Dedifferentiated amniotic fluid mesenchymal stem cell (primary cell): ENCODE data around the gene LTBP2.
"Not testable (repeated sequence)": the region's sequence is repeated elsewhere in the genome, so short reads cannot be mapped to it uniquely, and the experiment has no call there.

Experiments
- DNase-seq: peaks from one replicate; pipeline ENCODE4 v3.0.0-alpha.2; 2016; ENCODE audit errors: extremely low spot score

Gene LTBP2

GRCh38 chr14:74551001-74551400 lies 61.0 kb downstream of the LTBP2 start:
- no peak for DNase-seq

- no peak for DNase-seq
Observed at GRCh38 chr14:74550071-74550470, 62.0 kb downstream of the LTBP2 start.

GRCh38 chr14:74549588-74549987 lies 62.4 kb downstream of the LTBP2 start:
- no peak for DNase-seq

- peak; percentile 38 for DNase-seq
Observed at GRCh38 chr14:74548881-74549280, 63.2 kb downstream of the LTBP2 start.

- no peak for DNase-seq
Observed at GRCh38 chr14:74547331-74547927, 64.6 kb downstream of the LTBP2 start.

- DNase-seq, result no peak
Observed at GRCh38 chr14:74546416-74546815, 65.6 kb downstream of the LTBP2 start.

GRCh38 chr14:74545386-74545785 lies 66.7 kb downstream of the LTBP2 start:
- no peak for DNase-seq

- DNase-seq, result no peak
Observed at GRCh38 chr14:74543771-74544438, 68.1 kb downstream of the LTBP2 start.

GRCh38 chr14:74542056-74542685 lies 69.9 kb downstream of the LTBP2 start:
- DNase-seq, result no peak

- no peak for DNase-seq
Observed at GRCh38 chr14:74541225-74541624, 70.8 kb downstream of the LTBP2 start.

GRCh38 chr14:74539503-74539902 lies 72.5 kb downstream of the LTBP2 start:
- DNase-seq, result no peak

- no peak for DNase-seq
Observed at GRCh38 chr14:74538411-74539391, 73.3 kb downstream of the LTBP2 start.

- DNase-seq, result not testable (repeated sequence)
Observed at GRCh38 chr14:74536336-74536735, 75.7 kb downstream of the LTBP2 start.

- no peak for DNase-seq
Observed at GRCh38 chr14:74535756-74536325, 76.2 kb downstream of the LTBP2 start.

GRCh38 chr14:74533576-74533975 lies 78.5 kb downstream of the LTBP2 start:
- no peak for DNase-seq

- no peak for DNase-seq
Observed at GRCh38 chr14:74532246-74532645, 79.8 kb downstream of the LTBP2 start.

- DNase-seq, result peak; percentile 68
Observed at GRCh38 chr14:74531467-74531866, 80.6 kb downstream of the LTBP2 start.

GRCh38 chr14:74531006-74531405 lies 81.0 kb downstream of the LTBP2 start:
- DNase-seq, result no peak

GRCh38 chr14:74528886-74529285 lies 83.2 kb downstream of the LTBP2 start:
- no peak for DNase-seq

- DNase-seq, result no peak
Observed at GRCh38 chr14:74528406-74528805, 83.6 kb downstream of the LTBP2 start.

GRCh38 chr14:74527736-74528280 lies 84.2 kb downstream of the LTBP2 start:
- DNase-seq, result no peak
